ENCODE data around the gene PSME3. TPM values are rescaled to one million over a fixed set of nuclear protein-coding genes. Genes with fewer than 3 reads are reported as not detected.

PSME3 gene
- total and polyA plus RNA-seq, 9 of the 15 experiments (the other 6 are each of a cell fraction or from before 2014, with no cell fraction given) = 31.2 to 275 (median 141) TPM

DNA sequence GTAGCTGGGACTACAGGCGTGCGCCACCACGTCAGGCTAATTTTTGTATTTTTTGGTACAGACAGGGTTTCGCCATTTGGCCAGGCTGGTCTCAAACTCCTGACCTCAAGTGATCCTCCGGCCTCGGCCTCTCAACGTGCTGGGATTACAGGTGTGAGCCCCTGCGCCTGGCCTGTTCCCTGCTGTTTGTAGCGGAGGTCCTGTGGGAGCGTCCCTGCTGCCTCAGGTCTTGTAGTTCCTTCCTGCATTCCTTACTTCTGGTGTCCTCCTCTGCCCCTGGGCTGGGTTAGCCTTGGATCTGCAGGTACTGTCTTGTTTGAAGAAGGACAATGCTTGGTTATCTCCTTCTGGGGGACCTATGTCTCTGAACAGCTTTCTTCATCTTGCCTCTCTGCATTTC, 43.8 kb downstream of the PSME3 start (continued):
- TF ChIP-seq BRD9 (IDR thresholded peaks at IDR 0.05; ENCODE audit: low read depth, partially characterized antibody) (no peak), E2F5 (CRISPR knock-in tag; IDR thresholded peaks at IDR 0.05) (no peak), ZNF830 (CRISPR knock-in tag; IDR thresholded peaks at IDR 0.05) (no peak)

DNA sequence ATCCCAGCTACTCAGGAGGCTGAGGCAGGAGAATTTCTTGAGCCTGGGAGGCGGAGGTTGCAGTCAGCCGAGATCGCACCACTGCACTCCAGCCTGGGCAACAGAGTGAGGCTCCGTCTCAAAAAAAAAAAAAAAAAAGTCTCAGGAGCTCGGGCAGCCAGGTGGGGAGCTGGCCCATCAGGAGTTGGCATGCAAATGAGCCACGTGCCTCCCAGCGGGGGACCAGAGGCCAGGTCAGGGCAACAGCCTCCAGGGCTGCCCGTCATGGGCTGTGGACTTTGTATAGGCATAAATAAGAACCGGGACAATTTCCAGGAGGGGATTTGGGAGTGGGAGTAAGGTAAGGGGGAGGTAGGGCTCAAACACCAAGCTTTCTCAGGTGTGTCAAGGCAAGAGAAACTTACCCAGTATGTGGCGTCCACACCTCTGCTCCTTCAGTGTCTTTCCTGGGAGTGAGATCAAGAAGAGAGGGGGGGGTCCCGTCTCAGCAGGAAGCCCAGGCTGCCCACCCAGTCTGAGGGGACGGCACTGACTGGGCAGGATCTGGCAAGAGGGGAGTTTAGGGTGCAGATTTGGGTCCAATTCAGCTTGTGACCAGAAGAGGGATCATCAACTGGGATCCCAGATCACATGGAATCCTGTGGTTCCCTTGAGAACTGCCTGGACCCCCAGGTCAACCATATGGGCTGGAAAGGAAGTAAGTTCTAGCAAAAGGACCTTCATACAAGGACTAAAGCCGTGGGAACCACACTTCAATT, 45.1 kb downstream of the PSME3 start:
- intact Hi-C loops (cut with micrococcal nuclease) (no loop called here), in situ Hi-C loops (cut with MboI) (no loop called here)
- H3K4me3 ChIP-seq = no peak overlapping the region
- H3K9ac ChIP-seq (ENCODE audit: insufficient read depth in 1 of 2, low read depth in 2 of 2, low read length in 2 of 2) = peak overlapping the region in 1 of 2 experiments; percentile 79; a peak in 1 of 4 replicates
- H3K4me2 ChIP-seq (ENCODE audit: insufficient read depth, low read length) = no peak overlapping the region
- no peaks in the 10 kb centered on the region for H3K36me3 ChIP-seq (ENCODE audit: control insufficient read depth, insufficient read depth, low read length)
- CTCF ChIA-PET (ENCODE audit: low intra/inter-chr PET ratio) = interaction anchor here (0.7 kb wide), 2 partner anchors 59 to 255 kb away, joined by 3 to 4 read pairs; no protein-coding TSS in a partner anchor
- H3K9me3 ChIP-seq (replicated peaks; ENCODE audit: control insufficient read depth, insufficient read depth, low read depth, low read length) = no peaks in the 10 kb centered on the region
- no peaks in the 10 kb centered on the region for H4K20me1 ChIP-seq (replicated peaks; ENCODE audit: control insufficient read depth, insufficient read depth, low read length)
- TF ChIP-seq XRCC4 (IDR thresholded peaks at IDR 0.05; ENCODE audit: extremely low read depth, insufficient read depth, insufficient read length) (no peak), BHLHE40 (IDR thresholded peaks at IDR 0.05; ENCODE audit: low read length) (peak; percentile 57)
- TF ChIP-seq, protein P1, sequence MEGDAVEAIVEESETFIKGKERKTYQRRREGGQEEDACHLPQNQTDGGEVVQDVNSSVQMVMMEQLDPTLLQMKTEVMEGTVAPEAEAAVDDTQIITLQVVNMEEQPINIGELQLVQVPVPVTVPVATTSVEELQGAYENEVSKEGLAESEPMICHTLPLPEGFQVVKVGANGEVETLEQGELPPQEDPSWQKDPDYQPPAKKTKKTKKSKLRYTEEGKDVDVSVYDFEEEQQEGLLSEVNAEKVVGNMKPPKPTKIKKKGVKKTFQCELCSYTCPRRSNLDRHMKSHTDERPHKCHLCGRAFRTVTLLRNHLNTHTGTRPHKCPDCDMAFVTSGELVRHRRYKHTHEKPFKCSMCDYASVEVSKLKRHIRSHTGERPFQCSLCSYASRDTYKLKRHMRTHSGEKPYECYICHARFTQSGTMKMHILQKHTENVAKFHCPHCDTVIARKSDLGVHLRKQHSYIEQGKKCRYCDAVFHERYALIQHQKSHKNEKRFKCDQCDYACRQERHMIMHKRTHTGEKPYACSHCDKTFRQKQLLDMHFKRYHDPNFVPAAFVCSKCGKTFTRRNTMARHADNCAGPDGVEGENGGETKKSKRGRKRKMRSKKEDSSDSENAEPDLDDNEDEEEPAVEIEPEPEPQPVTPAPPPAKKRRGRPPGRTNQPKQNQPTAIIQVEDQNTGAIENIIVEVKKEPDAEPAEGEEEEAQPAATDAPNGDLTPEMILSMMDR (IDR thresholded peaks at IDR 0.05 in 2 of 3, conservative IDR thresholded peaks at IDR 0.05 in 1 of 3; ENCODE audit: insufficient read depth in 2 of 3, low read depth in 1 of 3, low read length in 3 of 3) = 0 out of 6 replicates have a peak, but pooled peaks of 1 of the 3 experiments have one; percentile 14
- peak; percentile 42; the same call in 2 of the 3 replicates for ATAC-seq
- FAIRE-seq = no peak
- BruUV-seq (replicated peaks) = no TSS peak
- no peaks in the 10 kb centered on the region for H3K9me1 ChIP-seq (ENCODE audit: control insufficient read depth, insufficient read depth, low read length)
- 2% methylated on average over 11 of the region's 13 CpGs for WGBS (ENCODE audit: insufficient coverage, low coverage, missing lambda C conversion rate)
- peaks cover 9 to 18% of the 10 kb centered on the region in 2 experiments; a peak in 4 of 5 replicates for H3K27me3 ChIP-seq (ENCODE audit: control insufficient read depth in 2 of 2, insufficient read depth in 2 of 2, low read length in 2 of 2)
- H3K79me2 ChIP-seq (ENCODE audit: control insufficient read depth, insufficient read depth, low read length) = no peaks in the 10 kb centered on the region
- H3K27ac ChIP-seq (ENCODE audit: extremely low read depth, low read depth, low read length) = no peak overlapping the region
- POLR2A ChIA-PET = interaction anchor here (0.6 kb wide), 1 partner anchor 72 kb away, joined by 3 read pairs; no protein-coding TSS in a partner anchor
- H2AFZ ChIP-seq (ENCODE audit: low read depth, low read length) = peak overlapping the region; percentile 8; the same call in 1 of the 2 replicates
- no peak for DNase-seq (ENCODE audit: extremely low read depth in 1 of 4, low spot score in 3 of 4)
- peaks cover 2 to 17% of the 10 kb centered on the region in 2 experiments; a peak in 2 of 5 replicates for H3K4me1 ChIP-seq (replicated peaks in 1 of 2; ENCODE audit: control insufficient read depth in 2 of 2, insufficient read depth in 2 of 2, low read length in 2 of 2)

All from K562 (cell line).